HEK293 (cell line): ENCODE results near the gene POLH.

Source experiments
- CTCF ChIA-PET: fragments of 350-600 bp; formaldehyde crosslinking; extraction: SDS; loops from one replicate; lab custom pipeline; 2021; ENCODE audit warnings: antibody characterized with exemption; lab: Yijun Ruan, JAX
- POLR2A ChIA-PET: fragments of 300-600 bp; formaldehyde crosslinking; extraction: SDS; loops from one replicate; lab custom pipeline; 2020; ENCODE audit warnings: antibody characterized with exemption, inconsistent platforms; lab: Yijun Ruan, JAX
- H3K27ac ChIP-seq: fragments of 200-500 bp; sonication (Bioruptor generic); 2 replicates; pipeline ENCODE4 v1.5.1; 2014; ENCODE audit warnings: low read depth, low read length, control low read depth, inconsistent platforms; ENCODE audit errors: extremely low read depth
- H3K36me3 ChIP-seq, 2 experiments: fragments of 200-500 bp in 1 of 2; sonication (Bioruptor generic) in 1 of 2; 1 replicate in 1 of 2; 2 replicates in 1 of 2; pipeline ENCODE4 v1.5.1; 2014 to 2017; ENCODE audit warnings: inconsistent platforms in 2 of 2, low read length in 2 of 2; ENCODE audit not compliant: control insufficient read depth in 2 of 2, insufficient read depth in 1 of 2
- H3K4me1 ChIP-seq: fragments of 200-500 bp; sonication (Bioruptor generic); 2 replicates; pipeline ENCODE4 v1.5.1; 2014; ENCODE audit warnings: mild to moderate bottlenecking, low read length, inconsistent platforms; ENCODE audit not compliant: control insufficient read depth, insufficient read depth
- H3K4me3 ChIP-seq: 2 replicates; pipeline ENCODE4 v1.5.1; 2011; ENCODE audit warnings: low read depth, mild to moderate bottlenecking, control low read depth, low read length, moderate library complexity
- H3K9me3 ChIP-seq: fragments of 200-500 bp; sonication (Bioruptor generic); 2 replicates; pipeline ENCODE4 v1.5.1; 2014; ENCODE audit warnings: low read depth, low read length, inconsistent platforms; ENCODE audit not compliant: control insufficient read depth, insufficient read depth
- EGR2 ChIP-seq: fragments of 450-650 bp; formaldehyde crosslinking; IDR thresholded peaks from 2 replicates; pipeline ENCODE4 v1.5.1; 2016; ENCODE audit warnings: low read depth, missing biosample characterization, missing genetic modification characterization
- HOXC10 ChIP-seq: sonication (generic); formaldehyde crosslinking; IDR thresholded peaks from 2 replicates; pipeline ENCODE4 v1.8.1; 2023; ENCODE audit warnings: mild to moderate bottlenecking, missing genetic modification reagents
- MYNN ChIP-seq: fragments of 450-650 bp; formaldehyde crosslinking; IDR thresholded peaks from 2 replicates; pipeline ENCODE4 v1.5.1; 2016; ENCODE audit warnings: missing biosample characterization, missing genetic modification characterization, borderline replicate concordance
- SETDB1 ChIP-seq: IDR thresholded peaks from one replicate; pipeline ENCODE4 v1.6.1; 2017; ENCODE audit warnings: mild to moderate bottlenecking, low read length, moderate library complexity, mixed read lengths; ENCODE audit not compliant: insufficient read length
- SP2 ChIP-seq: fragments of 450-650 bp; formaldehyde crosslinking; IDR thresholded peaks from 2 replicates; pipeline ENCODE4 v1.5.1; 2016; ENCODE audit warnings: missing biosample characterization, missing genetic modification characterization
- SP7 ChIP-seq: fragments of 450-650 bp; formaldehyde crosslinking; IDR thresholded peaks from 2 replicates; pipeline ENCODE4 v1.5.1; 2016; ENCODE audit warnings: missing biosample characterization, missing genetic modification characterization
- WT1 ChIP-seq: fragments of 450-650 bp; formaldehyde crosslinking; IDR thresholded peaks from 2 replicates; pipeline ENCODE4 v1.5.1; 2016; ENCODE audit warnings: missing biosample characterization, missing genetic modification characterization
- ZBTB6 ChIP-seq: fragments of 450-650 bp; formaldehyde crosslinking; IDR thresholded peaks from 2 replicates; pipeline ENCODE4 v1.5.1; 2017; ENCODE audit warnings: missing biosample characterization, missing genetic modification characterization
- ZFHX2 ChIP-seq: fragments of 450-650 bp; formaldehyde crosslinking; conservative IDR thresholded peaks from 2 replicates; pipeline ENCODE4 v1.5.1; 2016; ENCODE audit warnings: missing biosample characterization, missing genetic modification characterization
- ZFP3 ChIP-seq: fragments of 450-650 bp; formaldehyde crosslinking; IDR thresholded peaks from 2 replicates; pipeline ENCODE4 v1.5.1; 2016; ENCODE audit warnings: low read depth, missing biosample characterization, missing genetic modification characterization
- ZNF138 ChIP-seq: fragments of 450-650 bp; formaldehyde crosslinking; IDR thresholded peaks from 2 replicates; pipeline ENCODE4 v1.5.1; 2016; ENCODE audit warnings: missing biosample characterization, missing genetic modification characterization, borderline replicate concordance
- ZNF155 ChIP-seq: fragments of 450-650 bp; formaldehyde crosslinking; IDR thresholded peaks from 2 replicates; pipeline ENCODE4 v1.5.1; 2016; ENCODE audit warnings: missing biosample characterization, missing genetic modification characterization
- ZNF169 ChIP-seq: fragments of 450-650 bp; formaldehyde crosslinking; IDR thresholded peaks from 2 replicates; pipeline ENCODE4 v1.5.1; 2016; ENCODE audit warnings: missing biosample characterization, missing genetic modification characterization
- ZNF280D ChIP-seq: fragments of 450-650 bp; formaldehyde crosslinking; IDR thresholded peaks from 2 replicates; pipeline ENCODE4 v1.5.1; 2016; ENCODE audit warnings: missing biosample characterization, missing genetic modification characterization
- ZNF311 ChIP-seq: fragments of 450-650 bp; formaldehyde crosslinking; IDR thresholded peaks from 2 replicates; pipeline ENCODE4 v1.5.1; 2017; ENCODE audit warnings: missing biosample characterization, missing genetic modification characterization, borderline replicate concordance
- ZNF350 ChIP-seq: fragments of 450-650 bp; formaldehyde crosslinking; IDR thresholded peaks from 2 replicates; pipeline ENCODE4 v1.5.0; 2017; ENCODE audit warnings: missing biosample characterization, mild to moderate bottlenecking, missing genetic modification characterization
- ZNF449 ChIP-seq: fragments of 450-650 bp; formaldehyde crosslinking; IDR thresholded peaks from 2 replicates; pipeline ENCODE4 v1.5.1; 2017; ENCODE audit warnings: missing biosample characterization, mild to moderate bottlenecking, missing genetic modification characterization, moderate library complexity
- ZNF488 ChIP-seq: fragments of 450-650 bp; formaldehyde crosslinking; IDR thresholded peaks from 2 replicates; pipeline ENCODE4 v1.5.1; 2016; ENCODE audit warnings: missing biosample characterization, missing genetic modification characterization
- ZNF501 ChIP-seq: fragments of 450-650 bp; formaldehyde crosslinking; IDR thresholded peaks from 2 replicates; pipeline ENCODE4 v1.5.1; 2016; ENCODE audit warnings: missing biosample characterization, missing genetic modification characterization
- ZNF621 ChIP-seq: fragments of 450-650 bp; formaldehyde crosslinking; IDR thresholded peaks from 2 replicates; pipeline ENCODE4 v1.5.1; 2017; ENCODE audit warnings: missing biosample characterization, missing genetic modification characterization
- ZNF626 ChIP-seq: fragments of 450-650 bp; sonication (Bioruptor Pico); formaldehyde crosslinking; IDR thresholded peaks from 2 replicates; pipeline ENCODE4 v1.5.1; 2018; ENCODE audit warnings: missing biosample characterization, missing genetic modification characterization, inconsistent platforms
- ZNF747 ChIP-seq: fragments of 450-650 bp; formaldehyde crosslinking; IDR thresholded peaks from 2 replicates; pipeline ENCODE4 v1.5.1; 2016; ENCODE audit warnings: missing biosample characterization, missing genetic modification characterization
- ZNF791 ChIP-seq: fragments of 450-650 bp; formaldehyde crosslinking; IDR thresholded peaks from 2 replicates; pipeline ENCODE4 v1.5.1; 2016; ENCODE audit warnings: missing biosample characterization, missing genetic modification characterization
- ZSCAN30 ChIP-seq: fragments of 450-650 bp; IDR thresholded peaks from 2 replicates; pipeline ENCODE4 v1.5.1; 2018; ENCODE audit warnings: missing biosample characterization, mild to moderate bottlenecking, missing genetic modification characterization, moderate library complexity
- TF ChIP-seq, protein P1 (sequence below): fragments of 450-650 bp; formaldehyde crosslinking; IDR thresholded peaks from 2 replicates; pipeline ENCODE4 v1.5.1; 2016; ENCODE audit warnings: missing biosample characterization, missing genetic modification characterization
- TF ChIP-seq, protein P2 (sequence below): fragments of 450-650 bp; formaldehyde crosslinking; IDR thresholded peaks from 2 replicates; pipeline ENCODE4 v1.5.1; 2016; ENCODE audit warnings: missing biosample characterization, missing genetic modification characterization

Gene POLH

DNA sequence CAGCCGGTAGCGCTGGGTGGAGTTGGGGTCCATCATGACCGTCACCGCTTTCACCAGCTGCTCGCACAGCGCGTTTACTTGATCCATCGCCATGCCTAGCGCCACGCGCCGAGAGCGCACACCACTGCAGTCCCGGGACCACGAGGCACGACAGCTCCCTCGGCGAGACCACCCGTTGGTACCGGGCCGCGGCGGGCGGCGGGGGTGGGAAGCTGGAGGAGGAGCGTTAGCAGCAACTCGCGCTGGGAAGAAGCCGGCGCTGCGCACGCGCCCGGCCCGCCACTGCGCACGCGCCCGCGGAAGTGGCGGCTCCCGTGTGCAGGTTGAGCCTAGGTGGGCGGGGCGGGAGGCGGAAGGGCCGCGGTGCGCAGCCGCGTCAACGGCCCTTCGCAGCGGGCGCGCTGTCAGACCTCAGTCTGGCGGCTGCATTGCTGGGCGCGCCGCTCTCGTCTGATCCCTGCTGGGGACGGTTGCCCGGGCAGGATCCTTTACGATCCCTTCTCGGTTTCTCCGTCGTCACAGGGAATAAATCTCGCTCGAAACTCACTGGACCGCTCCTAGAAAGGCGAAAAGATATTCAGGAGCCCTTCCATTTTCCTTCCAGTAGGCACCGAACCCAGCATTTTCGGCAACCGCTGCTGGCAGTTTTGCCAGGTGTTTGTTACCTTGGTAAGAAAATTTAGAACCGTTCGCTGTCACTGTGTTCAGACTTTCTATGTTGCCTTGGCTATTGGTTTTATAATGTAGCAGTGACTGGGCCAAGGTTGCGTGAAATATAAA is at the start of gene POLH, which contains the start of gene XPO5:
POLH (plus strand) TSS at position 414 of the 780 bp plus-strand sequence. CDS start 6,135 bp downstream, outside the sequence.
XPO5 (minus strand) TSS at position 267 of the 780 bp plus-strand sequence; CDS start at position 93, 174 bp downstream.
- POLR2A ChIA-PET, result interaction anchor here (0.6 to 3.7 kb wide), 22 partner anchors 10 to 522 kb away, joined by 3 to 40 read pairs (median 4); partner anchors contain the start of genes CUL7, GTPBP2, KLC4 and MRPL2
- Histone ChIP-seq H3K4me1 (0 out of 2 replicates have a peak, but pooled peaks cover 4% of the 10 kb centered on the region), H3K27ac (peak within 1 kb of the TSS; percentile 88), H3K9me3 (no peaks in the 10 kb centered on the region), H3K36me3 (peaks cover 19 to 28% of the 10 kb centered on the region in 2 experiments), H3K4me3 (peak within 1 kb of the TSS; percentile 98)
- CTCF ChIA-PET, result interaction anchor here (0.6 to 1.5 kb wide), 4 partner anchors 33 to 1367 kb away, joined by 3 to 4 read pairs (median 3); no protein-coding TSS in a partner anchor
- peak; percentile 77; the same call in 1 of the 2 replicates for TF ChIP-seq ZNF501 (tag by site-specific recombination)
- TF ChIP-seq, protein P1, sequence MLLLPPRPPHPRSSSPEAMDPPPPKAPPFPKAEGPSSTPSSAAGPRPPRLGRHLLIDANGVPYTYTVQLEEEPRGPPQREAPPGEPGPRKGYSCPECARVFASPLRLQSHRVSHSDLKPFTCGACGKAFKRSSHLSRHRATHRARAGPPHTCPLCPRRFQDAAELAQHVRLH, result 0 out of 2 replicates have a peak, but pooled peaks have one; percentile 44
- no peak for TF ChIP-seq ZNF350 (tag by site-specific recombination)
- TF ChIP-seq ZNF169, result no peak
- no peak for TF ChIP-seq ZNF280D (tag by site-specific recombination)
- TF ChIP-seq ZNF138 (tag by site-specific recombination), result no peak
- TF ChIP-seq SETDB1, result no peak
- TF ChIP-seq ZNF626 (tag by site-specific recombination), result no peak
- peak; percentile 82; the same call in 1 of the 2 replicates for TF ChIP-seq HOXC10 (CRISPR knock-in tag)
- peak; percentile 88 for TF ChIP-seq ZNF449 (tag by site-specific recombination)
- TF ChIP-seq ZNF155 (tag by site-specific recombination), result no peak
- TF ChIP-seq ZNF621 (tag by site-specific recombination), result no peak
- TF ChIP-seq WT1 (tag by site-specific recombination), result no peak; the same call in 1 of the 2 replicates
- 0 out of 2 replicates have a peak, but pooled peaks have one; percentile 17 for TF ChIP-seq ZBTB6 (tag by site-specific recombination)
- TF ChIP-seq ZSCAN30 (tag by site-specific recombination), result peak; percentile 72; the same call in 1 of the 2 replicates
- peak; percentile 4; the same call in 1 of the 2 replicates for TF ChIP-seq SP2 (tag by site-specific recombination)
- peak; percentile 95 for TF ChIP-seq ZFHX2
- no peak for TF ChIP-seq ZFP3 (tag by site-specific recombination)
- no peak for TF ChIP-seq ZNF488 (tag by site-specific recombination)
- peak; percentile 74; the same call in 1 of the 2 replicates for TF ChIP-seq EGR2 (tag by site-specific recombination)
- peak; percentile 59; the same call in 1 of the 2 replicates for TF ChIP-seq SP7 (tag by site-specific recombination)
- TF ChIP-seq ZNF311 (tag by site-specific recombination), result no peak
- no peak for TF ChIP-seq ZNF747 (tag by site-specific recombination)
- TF ChIP-seq, protein P2, sequence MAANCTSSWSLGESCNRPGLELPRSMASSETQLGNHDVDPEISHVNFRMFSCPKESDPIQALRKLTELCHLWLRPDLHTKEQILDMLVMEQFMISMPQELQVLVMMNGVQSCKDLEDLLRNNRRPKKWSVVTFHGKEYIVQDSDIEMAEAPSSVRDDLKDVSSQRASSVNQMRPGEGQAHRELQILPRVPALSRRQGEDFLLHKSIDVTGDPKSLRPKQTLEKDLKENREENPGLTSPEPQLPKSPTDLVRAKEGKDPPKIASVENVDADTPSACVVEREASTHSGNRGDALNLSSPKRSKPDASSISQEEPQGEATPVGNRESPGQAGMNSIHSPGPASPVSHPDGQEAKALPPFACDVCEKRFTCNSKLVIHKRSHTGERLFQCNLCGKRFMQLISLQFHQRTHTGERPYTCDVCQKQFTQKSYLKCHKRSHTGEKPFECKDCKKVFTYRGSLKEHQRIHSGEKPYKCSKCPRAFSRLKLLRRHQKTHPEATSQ (tag by site-specific recombination), result no peak
- no peak for TF ChIP-seq MYNN (tag by site-specific recombination)
- TF ChIP-seq ZNF791, result no peak
